ENCODE results near the gene PPP4C. TPM values are rescaled to one million over a fixed set of nuclear protein-coding genes. Genes with fewer than 3 reads are reported as not detected.

Gene PPP4C
- total RNA-seq, 4 donors from 2014 or later, result 43.7 to 79.4 (median 56.6) TPM

DNA sequence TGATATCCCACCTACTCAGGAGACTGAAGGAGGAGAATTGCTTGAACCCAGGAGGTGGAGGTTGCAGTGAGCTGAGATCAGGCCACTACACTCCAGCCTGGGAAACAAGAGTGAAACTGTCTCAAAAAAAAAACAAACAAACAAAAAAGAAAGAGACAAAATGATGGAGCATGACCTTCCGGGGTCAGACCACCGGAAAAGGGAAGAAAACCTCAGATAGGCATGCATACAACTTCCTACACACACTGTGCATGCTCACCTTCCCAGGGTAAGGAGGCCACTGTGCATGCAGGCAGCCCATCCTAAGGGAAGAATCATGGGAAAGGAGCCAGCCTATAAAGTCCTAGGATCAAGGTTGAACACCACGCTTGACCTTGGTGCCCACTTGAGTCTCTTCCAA, 56.8 kb downstream of the PPP4C start:
- H3K9me3 ChIP-seq, result no peaks in the 10 kb centered on the region
- TF ChIP-seq POLR2A (IDR thresholded peaks at IDR 0.05), result no peak
- TF ChIP-seq, protein P1, sequence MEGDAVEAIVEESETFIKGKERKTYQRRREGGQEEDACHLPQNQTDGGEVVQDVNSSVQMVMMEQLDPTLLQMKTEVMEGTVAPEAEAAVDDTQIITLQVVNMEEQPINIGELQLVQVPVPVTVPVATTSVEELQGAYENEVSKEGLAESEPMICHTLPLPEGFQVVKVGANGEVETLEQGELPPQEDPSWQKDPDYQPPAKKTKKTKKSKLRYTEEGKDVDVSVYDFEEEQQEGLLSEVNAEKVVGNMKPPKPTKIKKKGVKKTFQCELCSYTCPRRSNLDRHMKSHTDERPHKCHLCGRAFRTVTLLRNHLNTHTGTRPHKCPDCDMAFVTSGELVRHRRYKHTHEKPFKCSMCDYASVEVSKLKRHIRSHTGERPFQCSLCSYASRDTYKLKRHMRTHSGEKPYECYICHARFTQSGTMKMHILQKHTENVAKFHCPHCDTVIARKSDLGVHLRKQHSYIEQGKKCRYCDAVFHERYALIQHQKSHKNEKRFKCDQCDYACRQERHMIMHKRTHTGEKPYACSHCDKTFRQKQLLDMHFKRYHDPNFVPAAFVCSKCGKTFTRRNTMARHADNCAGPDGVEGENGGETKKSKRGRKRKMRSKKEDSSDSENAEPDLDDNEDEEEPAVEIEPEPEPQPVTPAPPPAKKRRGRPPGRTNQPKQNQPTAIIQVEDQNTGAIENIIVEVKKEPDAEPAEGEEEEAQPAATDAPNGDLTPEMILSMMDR (IDR thresholded peaks at IDR 0.05), result no peak
- no peak overlapping the region for H3K4me3 ChIP-seq
- H3K4me1 ChIP-seq, result no peaks in the 10 kb centered on the region
- no peak overlapping the region for H3K27ac ChIP-seq
- H3K27me3 ChIP-seq, result no peaks in the 10 kb centered on the region
- no peaks in the 10 kb centered on the region for H3K36me3 ChIP-seq
- DNase-seq, result no peak

Other genes with a start within 250 kb of the PPP4C start
- gene CDIPT, start 212.8 kb upstream of the PPP4C start, total RNA-seq, result 100 to 1,000 TPM in 1 of 4 donors, 10 to 100 TPM in 3; 39.6 to 122 (median 91.2) TPM
- gene SEZ6L2, start 176.4 kb upstream of the PPP4C start, total RNA-seq, result 10 to 100 TPM in 2 of 4 donors, 1 to 10 TPM in 2; 1.7 to 14.2 (median 10.6) TPM
- gene ASPHD1, start 175.5 kb upstream of the PPP4C start, total RNA-seq, result under 1 TPM in 1 of 4 donors, not detected in 3; 0.53 TPM
- 10 to 100 TPM; 38.8 to 98.1 (median 48.7) TPM for gene KCTD13, start 149.8 kb upstream of the PPP4C start, total RNA-seq
- gene TMEM219, start 113.9 kb upstream of the PPP4C start, total RNA-seq, result 100 to 1,000 TPM; 103 to 201 (median 170) TPM
- gene TAOK2, start 102.1 kb upstream of the PPP4C start, total RNA-seq, result 100 to 1,000 TPM in 1 of 4 donors, 10 to 100 TPM in 3; 78.1 to 123 (median 90.9) TPM
- 10 to 100 TPM in 3 of 4 donors, 1 to 10 TPM in 1; 5.8 to 15.1 (median 13.1) TPM for gene HIRIP3, start 80.4 kb upstream of the PPP4C start, total RNA-seq
- gene INO80E, start 79.8 kb upstream of the PPP4C start, total RNA-seq, result 10 to 100 TPM; 46.6 to 85.8 (median 75.9) TPM
- 1 to 10 TPM in 3 of 4 donors, not detected in 1; 2.5 to 4.9 (median 2.9) TPM for gene DOC2A, start 65.0 kb upstream of the PPP4C start, total RNA-seq
- not detected for gene C16orf92, start 52.8 kb upstream of the PPP4C start, total RNA-seq
- gene TLCD3B, start 44.7 kb upstream of the PPP4C start, total RNA-seq, result not detected
- 1,000 to 10,000 TPM in 1 of 4 donors, 100 to 1,000 TPM in 3; 427 to 1,063 (median 887) TPM for gene ALDOA, start 10.2 kb upstream of the PPP4C start, total RNA-seq
- gene TBX6, start 15.9 kb downstream of the PPP4C start, total RNA-seq, result 1 to 10 TPM in 3 of 4 donors, under 1 TPM in 1; 0.53 to 3.4 (median 2.2) TPM
- 100 to 1,000 TPM in 2 of 4 donors, 10 to 100 TPM in 2; 85.8 to 144 (median 113) TPM for gene YPEL3, start 20.2 kb downstream of the PPP4C start, total RNA-seq
- gene GDPD3, start 37.5 kb downstream of the PPP4C start, total RNA-seq, result 10 to 100 TPM in 3 of 4 donors, 1 to 10 TPM in 1; 9.1 to 25.6 (median 14.6) TPM
- gene MAPK3, start 47.2 kb downstream of the PPP4C start, total RNA-seq, result 100 to 1,000 TPM; 131 to 249 (median 191) TPM
- 100 to 1,000 TPM in 1 of 4 donors, 10 to 100 TPM in 3; 21.2 to 205 (median 32.1) TPM for gene CORO1A, start 107.6 kb downstream of the PPP4C start, total RNA-seq
- 100 to 1,000 TPM; 227 to 487 (median 370) TPM for gene BOLA2B, start 117.7 kb downstream of the PPP4C start, total RNA-seq
- 100 to 1,000 TPM in 3 of 4 donors, 10 to 100 TPM in 1; 56.1 to 283 (median 260) TPM for gene SLX1A, start 117.9 kb downstream of the PPP4C start, total RNA-seq
- gene SULT1A3, start 123.3 kb downstream of the PPP4C start, total RNA-seq, result 100 to 1,000 TPM in 3 of 4 donors, 10 to 100 TPM in 1; 97.4 to 195 (median 133) TPM
- gene NPIPB13, start 172.5 kb downstream of the PPP4C start, total RNA-seq, result 1 to 10 TPM in 3 of 4 donors, not detected in 1; 5.9 to 9.9 (median 8.3) TPM

All from Peyer's patch (tissue), 4 donors.